B cell (primary cell): Measurements from ENCODE around the gene NCAPH2. TPM values are rescaled to one million over a fixed set of nuclear protein-coding genes. Genes with fewer than 3 reads are reported as not detected.

ENCODE experiments used
- ATAC-seq: fragments of 200-7000 bp; cut with Tn5 transposase; one replicate; pipeline ENCODE4 v1.10.0; 2021; ENCODE audit warnings: low read depth, mild to moderate bottlenecking, moderate number of reproducible peaks, moderate library complexity
- CTCF ChIA-PET: fragments of 350-600 bp; sonication (Branson Sonifier 250); formaldehyde crosslinking; loops from one replicate; lab custom pipeline; 2021; ENCODE audit warnings: antibody characterized with exemption, inconsistent platforms; lab: Charles Lee
- POLR2A ChIA-PET: fragments of 350-600 bp; sonication (Branson Sonifier 250); formaldehyde crosslinking; loops from one replicate; lab custom pipeline; 2021; ENCODE audit warnings: antibody characterized with exemption; lab: Charles Lee
- DNase-seq: peaks from one replicate; pipeline ENCODE4 v3.0.0; 2013
- H2AFZ ChIP-seq: 2 replicates; pipeline ENCODE4 v1.6.1; 2012; ENCODE audit warnings: mild to moderate bottlenecking, low read depth, low read length; ENCODE audit not compliant: insufficient read depth, poor library complexity, severe bottlenecking
- H3K27ac ChIP-seq, 2 donors: 1 replicate in 1 of 2; 2 replicates in 1 of 2; pipeline ENCODE4 v1.5.1; 2012 to 2013; ENCODE audit warnings: low read length in 2 of 2, mild to moderate bottlenecking in 2 of 2, moderate library complexity in 1 of 2
- H3K27me3 ChIP-seq, 4 experiments: fragments of 200-600 bp in 1 of 4; sonication (generic) in 1 of 4; replicated peaks in 1 of 4; 1 replicate in 2 of 4; 2 replicates in 2 of 4; pipeline versions ENCODE4 v1.6.1 to v1.7.0; 2013 to 2016; ENCODE audit warnings: low read length in 3 of 4, mild to moderate bottlenecking in 2 of 4, mixed read lengths in 1 of 4, moderate library complexity in 1 of 4; ENCODE audit not compliant: insufficient read depth in 4 of 4, control insufficient read depth in 3 of 4; ENCODE audit errors: control extremely low read depth in 1 of 4
- H3K36me3 ChIP-seq, 2 experiments: replicated peaks in 1 of 2; 1 replicate in 1 of 2; 2 replicates in 1 of 2; pipeline versions ENCODE4 v1.6.1 to v1.7.1; 2013; ENCODE audit warnings: low read length in 1 of 2; ENCODE audit not compliant: insufficient read depth in 2 of 2, control insufficient read depth in 1 of 2; ENCODE audit errors: control extremely low read depth in 1 of 2, extremely low read depth in 1 of 2
- H3K4me1 ChIP-seq, 2 donors: fragments of 200-600 bp in 1 of 2; sonication (generic) in 1 of 2; 1 replicate in 1 of 2; 2 replicates in 1 of 2; pipeline versions ENCODE4 v1.5.1 to v1.6.1; 2013 to 2017; ENCODE audit warnings: low read length in 2 of 2; ENCODE audit not compliant: control insufficient read depth in 2 of 2, insufficient read depth in 2 of 2
- H3K4me2 ChIP-seq: replicated peaks from 2 replicates; pipeline ENCODE3; 2012; ENCODE audit warnings: mild to moderate bottlenecking, low read depth, low read length; ENCODE audit not compliant: poor library complexity, severe bottlenecking
- H3K4me3 ChIP-seq, 5 experiments: fragments of 200-600 bp in 1 of 5; sonication (generic) in 1 of 5; 1 replicate in 3 of 5; 2 replicates in 2 of 5; pipeline versions ENCODE4 v1.5.1 to v1.7.0; 2011 to 2016; ENCODE audit warnings: low read length in 4 of 5, mild to moderate bottlenecking in 4 of 5, low read depth in 2 of 5, control low read depth in 1 of 5, moderate library complexity in 1 of 5; ENCODE audit not compliant: insufficient read depth in 1 of 5; ENCODE audit errors: control extremely low read depth in 1 of 5, extremely low read depth in 1 of 5
- H3K79me2 ChIP-seq: fragments of 200-600 bp; sonication (generic); one replicate; pipeline ENCODE4 v1.6.0; 2016; ENCODE audit warnings: low read length; ENCODE audit not compliant: control insufficient read depth, insufficient read depth
- H3K9ac ChIP-seq: fragments of 200-600 bp; sonication (generic); 2 replicates; pipeline ENCODE4 v1.6.1; 2017; ENCODE audit warnings: mild to moderate bottlenecking, low read length, moderate library complexity
- H3K9me3 ChIP-seq, 3 donors: one replicate each; pipeline versions ENCODE4 v1.6.1 to v1.7.1; 2013; ENCODE audit warnings: low read length in 2 of 3; ENCODE audit not compliant: control insufficient read depth in 2 of 3, insufficient read depth in 1 of 3; ENCODE audit errors: control extremely low read depth in 1 of 3
- H4K20me1 ChIP-seq: 2 replicates; pipeline ENCODE4 v1.6.0; 2012; ENCODE audit warnings: mild to moderate bottlenecking, low read length; ENCODE audit not compliant: insufficient read depth, control insufficient read depth, poor library complexity, severe bottlenecking
- H3K27ac Mint-ChIP-seq: one replicate; pipeline ENCODE4 v1.8.0; 2021; ENCODE audit warnings: mixed read lengths
- H3K27me3 Mint-ChIP-seq: one replicate; pipeline ENCODE4 v1.8.0; 2021; ENCODE audit warnings: mixed read lengths
- H3K4me1 Mint-ChIP-seq: one replicate; pipeline ENCODE4 v1.8.0; 2021; ENCODE audit warnings: mixed read lengths
- H3K4me3 Mint-ChIP-seq: one replicate; pipeline ENCODE4 v1.8.0; 2021; ENCODE audit warnings: mixed read lengths
- H3K9me3 Mint-ChIP-seq: one replicate; pipeline ENCODE4 v1.8.0; 2022; ENCODE audit warnings: mixed read lengths; ENCODE audit not compliant: insufficient read depth
- EZH2 ChIP-seq: IDR thresholded peaks from 2 replicates; pipeline ENCODE4 v1.6.1; 2012; ENCODE audit warnings: borderline replicate concordance, low read depth, mild to moderate bottlenecking, moderate library complexity, low read length; ENCODE audit not compliant: insufficient read depth, poor library complexity, severe bottlenecking
- WGBS: methylation state at CpG from one replicate; pipeline ENCODE4 v1.1.5; 2013; ENCODE audit warnings: missing lambda C conversion rate; ENCODE audit not compliant: insufficient coverage; 5-methylcytosine and 5-hydroxymethylcytosine counted together
- intact Hi-C: fragments of 100-400 bp; cut with micrococcal nuclease; formaldehyde crosslinking; loops from one replicate; pipeline ENCODE4 v1.10.0; 2022
- polyA plus RNA-seq: library from polyadenylated mRNA; depleted of rRNA; stranded (reverse); fragments of >200 nt; gene quantifications from 2 replicates; pipeline ENCODE4 v1.2.3, GENCODE V29; 2012
- total RNA-seq, 2 donors: library from RNA; stranded (reverse); fragments of 120-200 nt in 1 of 2; gene quantifications; 1 replicate in 1 of 2; 2 replicates in 1 of 2; pipeline versions ENCODE4 v1.2.3 to v1.2.4, GENCODE V29; 2013 to 2022
- TF ChIP-seq, protein P1 (sequence below): fragments of 200-600 bp; IDR thresholded peaks from one replicate; pipeline ENCODE4 v1.8.0; 2022; ENCODE audit warnings: antibody characterized with exemption, mild to moderate bottlenecking

The NCAPH2 gene
- total and polyA plus RNA-seq, 2 donors (not counting 1 experiment from before 2014, with no cell fraction given), result 47.1 to 76.9 TPM

DNA sequence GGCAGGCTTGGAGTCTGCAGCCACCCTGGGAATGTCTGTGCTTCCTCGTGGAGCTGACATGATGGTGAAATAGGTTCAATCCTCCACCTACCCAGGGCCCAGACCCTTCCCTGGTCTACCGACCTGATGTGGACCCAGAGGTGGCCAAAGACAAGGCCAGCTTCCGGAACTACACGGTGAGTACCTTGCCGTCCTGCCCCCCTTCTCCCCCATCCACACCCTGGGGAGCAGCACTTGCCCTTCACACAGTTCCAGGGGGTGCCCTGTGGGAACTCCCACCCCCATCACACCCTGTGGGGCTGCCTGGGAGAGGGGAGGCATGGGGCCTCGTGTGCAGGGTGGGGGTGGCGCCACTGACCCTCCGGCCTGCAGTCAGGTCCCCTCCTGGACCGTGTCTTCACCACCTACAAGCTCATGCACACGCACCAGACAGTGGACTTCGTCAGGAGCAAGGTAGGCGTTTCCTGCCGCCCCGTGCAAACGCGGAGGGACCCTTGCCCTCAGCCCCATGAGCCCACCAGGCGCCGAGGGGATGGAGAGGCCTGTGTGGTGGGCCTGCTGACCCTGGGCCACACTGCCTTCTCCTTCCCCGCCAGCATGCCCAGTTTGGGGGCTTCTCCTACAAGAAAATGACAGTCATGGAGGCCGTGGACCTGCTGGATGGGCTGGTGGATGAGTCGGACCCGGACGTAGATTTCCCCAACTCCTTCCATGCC lies 20.6 kb upstream of the NCAPH2 start:
- intact Hi-C loops, result no loop called here
- peaks cover 5% of the 10 kb centered on the region for H4K20me1 ChIP-seq
- no peak overlapping the region for H3K27ac Mint-ChIP-seq
- peaks cover 22% of the 10 kb centered on the region for H3K4me1 Mint-ChIP-seq
- POLR2A ChIA-PET, result no interaction called here
- H3K9ac ChIP-seq, result no peak overlapping the region
- no peak overlapping the region for H3K27ac ChIP-seq
- H3K4me3 Mint-ChIP-seq, result no peak overlapping the region
- no peak overlapping the region for H2AFZ ChIP-seq
- DNase-seq, result no peak
- TF ChIP-seq, protein P1, sequence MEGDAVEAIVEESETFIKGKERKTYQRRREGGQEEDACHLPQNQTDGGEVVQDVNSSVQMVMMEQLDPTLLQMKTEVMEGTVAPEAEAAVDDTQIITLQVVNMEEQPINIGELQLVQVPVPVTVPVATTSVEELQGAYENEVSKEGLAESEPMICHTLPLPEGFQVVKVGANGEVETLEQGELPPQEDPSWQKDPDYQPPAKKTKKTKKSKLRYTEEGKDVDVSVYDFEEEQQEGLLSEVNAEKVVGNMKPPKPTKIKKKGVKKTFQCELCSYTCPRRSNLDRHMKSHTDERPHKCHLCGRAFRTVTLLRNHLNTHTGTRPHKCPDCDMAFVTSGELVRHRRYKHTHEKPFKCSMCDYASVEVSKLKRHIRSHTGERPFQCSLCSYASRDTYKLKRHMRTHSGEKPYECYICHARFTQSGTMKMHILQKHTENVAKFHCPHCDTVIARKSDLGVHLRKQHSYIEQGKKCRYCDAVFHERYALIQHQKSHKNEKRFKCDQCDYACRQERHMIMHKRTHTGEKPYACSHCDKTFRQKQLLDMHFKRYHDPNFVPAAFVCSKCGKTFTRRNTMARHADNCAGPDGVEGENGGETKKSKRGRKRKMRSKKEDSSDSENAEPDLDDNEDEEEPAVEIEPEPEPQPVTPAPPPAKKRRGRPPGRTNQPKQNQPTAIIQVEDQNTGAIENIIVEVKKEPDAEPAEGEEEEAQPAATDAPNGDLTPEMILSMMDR, result no peak
- no peak for TF ChIP-seq EZH2
- CTCF ChIA-PET, result interaction anchor here (1.1 to 2.0 kb wide), 2 partner anchors 38 to 159 kb away, joined by 3 to 4 read pairs; partner anchors contain the start of gene SCO2
- H3K9me3 ChIP-seq, result no peaks in the 10 kb centered on the region
- H3K9me3 Mint-ChIP-seq, result no peaks in the 10 kb centered on the region
- peaks cover 13 to 27% of the 10 kb centered on the region in 2 donors for H3K4me1 ChIP-seq
- no peaks in the 10 kb centered on the region for H3K27me3 Mint-ChIP-seq
- WGBS, result 87% methylated on average over 14 of the region's 23 CpGs
- H3K27me3 ChIP-seq, result peaks cover 0 to 15% (median 2%) of the 10 kb centered on the region in 4 experiments
- peaks cover 4% of the 10 kb centered on the region for H3K79me2 ChIP-seq
- no peaks in the 10 kb centered on the region for H3K36me3 ChIP-seq
- no peak for ATAC-seq
- peak overlapping the region; percentile 17 for H3K4me2 ChIP-seq
- no peak overlapping the region for H3K4me3 ChIP-seq

DNA sequence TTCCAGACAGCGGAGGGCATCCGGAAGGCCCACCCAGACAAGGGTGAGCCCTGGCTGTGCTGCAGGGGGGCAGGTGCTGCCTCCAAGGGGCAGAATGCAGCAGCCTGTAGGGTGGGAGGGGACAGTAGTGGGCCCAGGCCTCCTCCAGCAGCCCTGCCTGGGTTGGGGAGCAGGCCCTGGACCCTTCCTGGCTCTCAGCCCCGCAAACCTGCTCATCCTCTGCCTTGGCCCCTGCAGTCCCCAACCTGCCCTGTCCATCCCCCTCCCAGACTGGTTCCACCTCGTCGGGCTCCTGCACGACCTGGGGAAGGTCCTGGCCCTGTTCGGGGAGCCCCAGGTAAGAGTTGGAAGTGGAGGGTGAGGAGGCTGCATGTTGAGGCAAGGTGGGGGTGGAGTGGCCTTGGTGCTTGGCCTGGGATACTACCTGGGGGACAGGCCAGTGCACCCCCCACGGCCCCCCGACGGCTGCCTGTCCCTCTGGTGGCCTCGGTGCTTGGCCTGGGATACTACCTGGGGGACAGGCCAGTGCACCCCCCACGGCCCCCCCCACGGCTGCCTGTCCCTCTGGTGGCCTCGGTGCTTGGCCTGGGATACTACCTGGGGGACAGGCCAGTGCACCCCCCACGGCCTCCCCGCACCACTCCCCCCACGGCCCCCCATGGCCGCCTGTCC lies 19.9 kb upstream of the NCAPH2 start:
- Mint-ChIP-seq H3K4me1 (peaks cover 22% of the 10 kb centered on the region), H3K27ac (no peak overlapping the region), H3K9me3 (no peaks in the 10 kb centered on the region), H3K27me3 (no peaks in the 10 kb centered on the region), H3K4me3 (no peak overlapping the region)
- ChIA-PET POLR2A (no interaction called here), CTCF (no interaction called here)
- DNase-seq, result no peak
- Histone ChIP-seq H3K4me3 (no peak overlapping the region), H4K20me1 (no peaks in the 10 kb centered on the region), H2AFZ (no peak overlapping the region), H3K9me3 (no peaks in the 10 kb centered on the region), H3K36me3 (no peaks in the 10 kb centered on the region), H3K79me2 (peaks cover 4% of the 10 kb centered on the region), H3K4me2 (no peak overlapping the region), H3K27ac (no peak overlapping the region), H3K27me3 (peaks cover 0 to 8% (median 0%) of the 10 kb centered on the region in 4 experiments), H3K4me1 (peaks cover 13 to 22% of the 10 kb centered on the region in 2 donors), H3K9ac (no peak overlapping the region)
- 86% methylated on average over 11 of the region's 18 CpGs for WGBS
- intact Hi-C loops, result no loop called here
- no peak for ATAC-seq
- TF ChIP-seq EZH2, result no peak
- TF ChIP-seq, protein P1, result no peak
